Astrocyte of the spinal cord (primary cell): ENCODE data around the gene ZCCHC24.
A peak's percentile ranks its signal among the peaks of the same experiment; 100 is the strongest.

Experiments used
- DNase-seq: peaks from one replicate; pipeline ENCODE4 v3.0.0; 2011; ENCODE audit warnings: low read depth, low spot score
- H3K4me3 ChIP-seq: 2 replicates; pipeline ENCODE4 v1.5.1; 2011; ENCODE audit warnings: low read depth, mild to moderate bottlenecking, low read length, moderate library complexity
- CTCF ChIP-seq: IDR thresholded peaks from 2 replicates; pipeline ENCODE4 v1.5.1; 2012; ENCODE audit warnings: low read depth, mild to moderate bottlenecking, low read length, inconsistent platforms
- in situ Hi-C: cut with HindIII; loops from 2 replicates; pipeline ENCODE4 v1.10.0; 2017; ENCODE audit warnings: low sequenced_read_pairs

The ZCCHC24 gene

GRCh38 chr10:79377557-79378382, 67.7 kb downstream of the ZCCHC24 start:
- no peak for TF ChIP-seq CTCF
- no peak overlapping the region for H3K4me3 ChIP-seq
- DNase-seq, result no peak
- in situ Hi-C loops, result no loop called here

- no peak for TF ChIP-seq CTCF
- H3K4me3 ChIP-seq, result no peak overlapping the region
- in situ Hi-C loops, result no loop called here
- DNase-seq, result no peak
Observed at GRCh38 chr10:79376751-79377556, 68.5 kb downstream of the ZCCHC24 start.

GRCh38 chr10:79376078-79376628, 69.3 kb downstream of the ZCCHC24 start:
- no peak for TF ChIP-seq CTCF
- DNase-seq, result no peak

GRCh38 chr10:79375321-79376077, 69.9 kb downstream of the ZCCHC24 start:
- in situ Hi-C loops, result no loop called here
- peak; percentile 66 for DNase-seq
- no peak overlapping the region for H3K4me3 ChIP-seq
- TF ChIP-seq CTCF, result no peak

More at GRCh38 chr10:79376078-79376628, 69.3 kb downstream of the ZCCHC24 start:
- no peak overlapping the region for H3K4me3 ChIP-seq
- in situ Hi-C loops, result no loop called here

- peak; percentile 59 for DNase-seq
- H3K4me3 ChIP-seq, result no peak overlapping the region
- peak; percentile 92 for TF ChIP-seq CTCF
- in situ Hi-C loops, result no loop called here
Observed at GRCh38 chr10:79374312-79375191, 70.9 kb downstream of the ZCCHC24 start.
